ENCODE data around the gene NEK1. TPM values are rescaled to one million over a fixed set of nuclear protein-coding genes. Genes with fewer than 3 reads are reported as not detected.

The NEK1 gene
- polyA plus RNA-seq, 1 donor from 2014 or later = 17.1 TPM

GRCh38 chr4:169630069-169630468, 17.7 kb upstream of the NEK1 start:
- Histone ChIP-seq H3K4me2 (ENCODE audit: low read length) (no peak overlapping the region), H3K27me3 (ENCODE audit: insufficient read depth, low read depth, low read length) (no peaks in the 10 kb centered on the region), H3K79me2 (replicated peaks; ENCODE audit: insufficient read depth, low read length) (peaks cover 29% of the 10 kb centered on the region), H3K27ac (ENCODE audit: low read length) (no peak overlapping the region), H3K4me3 (ENCODE audit: low read length) (no peak overlapping the region), H3K9me3 (ENCODE audit: low read length) (no peaks in the 10 kb centered on the region), H3K9me2 (ENCODE audit: insufficient read depth, low read length) (no peaks in the 10 kb centered on the region), H3K36me3 (ENCODE audit: insufficient read depth, low read length) (no peaks in the 10 kb centered on the region), H3F3A (ENCODE audit: insufficient read depth, low read length, poor library complexity, severe bottlenecking) (no peaks in the 10 kb centered on the region), H3K9ac (ENCODE audit: low read length) (no peak overlapping the region), H4K20me1 (ENCODE audit: insufficient read depth) (no peaks in the 10 kb centered on the region), H2AFZ (ENCODE audit: low read depth, low read length) (no peak overlapping the region)
- TF ChIP-seq POLR2AphosphoS5 (IDR thresholded peaks at IDR 0.05) = no peak
- no peak for TF ChIP-seq RAD21 (conservative IDR thresholded peaks at IDR 0.05)
- TF ChIP-seq SMC3 (conservative IDR thresholded peaks at IDR 0.05; ENCODE audit: poor library complexity) = no peak
- TF ChIP-seq REST (IDR thresholded peaks at IDR 0.05; ENCODE audit: borderline replicate concordance) = no peak
- no peak for TF ChIP-seq CTCF (IDR thresholded peaks at IDR 0.05; ENCODE audit: poor library complexity, severe bottlenecking)

GRCh38 chr4:169628579-169628978, 16.2 kb upstream of the NEK1 start:
- Histone ChIP-seq H3K36me3 (ENCODE audit: insufficient read depth, low read length) (no peaks in the 10 kb centered on the region), H3K27ac (ENCODE audit: low read length) (no peak overlapping the region), H3K4me3 (ENCODE audit: low read length) (no peak overlapping the region), H3K4me2 (ENCODE audit: low read length) (no peak overlapping the region), H3K9ac (ENCODE audit: low read length) (no peak overlapping the region), H3K9me2 (ENCODE audit: insufficient read depth, low read length) (no peaks in the 10 kb centered on the region), H3K27me3 (ENCODE audit: insufficient read depth, low read depth, low read length) (no peaks in the 10 kb centered on the region), H4K20me1 (ENCODE audit: insufficient read depth) (no peaks in the 10 kb centered on the region), H3K9me3 (ENCODE audit: low read length) (no peaks in the 10 kb centered on the region), H2AFZ (ENCODE audit: low read depth, low read length) (no peak overlapping the region), H3K79me2 (replicated peaks; ENCODE audit: insufficient read depth, low read length) (peaks cover 32% of the 10 kb centered on the region), H3F3A (ENCODE audit: insufficient read depth, low read length, poor library complexity, severe bottlenecking) (no peaks in the 10 kb centered on the region)
- TF ChIP-seq REST (IDR thresholded peaks at IDR 0.05; ENCODE audit: borderline replicate concordance) (no peak), SMC3 (conservative IDR thresholded peaks at IDR 0.05; ENCODE audit: poor library complexity) (no peak), CTCF (IDR thresholded peaks at IDR 0.05; ENCODE audit: poor library complexity, severe bottlenecking) (no peak), EP300 (conservative IDR thresholded peaks at IDR 0.05; ENCODE audit: poor library complexity, severe bottlenecking) (no peak)
